Measurements from ENCODE around the gene VPS72. TPM values are rescaled to one million over a fixed set of nuclear protein-coding genes. Genes with fewer than 3 reads are reported as not detected.

Gene VPS72
- total and polyA plus RNA-seq, 5 donors from 2014 or later, result 41.8 to 101 (median 91.9) TPM

DNA sequence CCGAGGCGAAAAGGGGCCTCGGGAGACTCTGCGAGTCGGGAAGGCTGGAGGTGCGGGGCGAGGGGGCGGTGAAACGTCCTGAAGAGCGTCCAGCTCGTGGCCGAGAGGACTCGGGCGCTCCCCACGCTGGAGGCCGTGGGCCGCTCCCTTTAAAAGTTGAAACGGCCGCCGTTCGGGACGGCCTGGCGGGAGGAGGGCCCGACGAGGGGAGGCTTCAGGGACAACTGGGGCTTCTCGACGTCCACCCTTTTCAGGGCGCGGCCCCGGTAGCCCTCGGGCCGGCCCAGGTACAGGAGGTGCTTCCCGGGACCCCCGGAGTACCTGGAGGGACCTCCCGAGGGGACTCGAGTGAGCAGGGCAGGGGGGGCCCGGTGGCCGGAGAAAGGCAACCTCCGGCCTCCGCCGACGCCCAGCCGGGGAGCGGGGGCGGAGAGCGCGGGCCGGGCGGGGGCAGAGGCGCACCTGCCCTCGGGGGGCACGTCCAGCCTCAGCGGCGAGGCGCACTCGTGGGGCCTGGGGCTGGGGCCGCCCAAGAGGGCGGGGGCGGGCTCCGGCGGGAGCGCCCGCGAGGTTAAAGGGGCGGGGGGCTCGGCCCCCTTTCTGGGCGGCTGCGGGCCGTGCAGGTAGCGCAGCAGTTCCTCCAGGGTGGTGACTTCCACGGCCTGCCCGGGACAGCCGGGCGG lies 57.5 kb downstream of the VPS72 start:
- DNase-seq (no peak), ATAC-seq (ENCODE audit: low read depth in 2 of 2) (no peak)
- Mint-ChIP-seq H3K4me1 (peaks cover 0 to 13% (median 2%) of the 10 kb centered on the region in 4 donors), H3K9me3 (no peaks in the 10 kb centered on the region), H3K36me3 (peaks cover 10% of the 10 kb centered on the region), H3K27ac (no peak overlapping the region), H3K27me3 (no peaks in the 10 kb centered on the region), H3K4me3 (no peak overlapping the region)
- H3K27ac ChIP-seq (ENCODE audit: insufficient read depth, low read length, poor library complexity, severe bottlenecking), result no peak overlapping the region
- no peaks in the 10 kb centered on the region for H3K36me3 ChIP-seq (ENCODE audit: control insufficient read depth, insufficient read depth, low read length)
- no peak overlapping the region for H3K4me3 ChIP-seq (ENCODE audit: low read depth, low read length)
- no peaks in the 10 kb centered on the region for H3K9me3 ChIP-seq (ENCODE audit: control insufficient read depth in 2 of 2, low read length in 2 of 2)
- no peaks in the 10 kb centered on the region for H3K27me3 ChIP-seq (ENCODE audit: control insufficient read depth, insufficient read depth, low read length)
- peaks cover 11% of the 10 kb centered on the region for H3K4me1 ChIP-seq (ENCODE audit: control insufficient read depth, insufficient read depth, low read length, poor library complexity, severe bottlenecking)

DNA sequence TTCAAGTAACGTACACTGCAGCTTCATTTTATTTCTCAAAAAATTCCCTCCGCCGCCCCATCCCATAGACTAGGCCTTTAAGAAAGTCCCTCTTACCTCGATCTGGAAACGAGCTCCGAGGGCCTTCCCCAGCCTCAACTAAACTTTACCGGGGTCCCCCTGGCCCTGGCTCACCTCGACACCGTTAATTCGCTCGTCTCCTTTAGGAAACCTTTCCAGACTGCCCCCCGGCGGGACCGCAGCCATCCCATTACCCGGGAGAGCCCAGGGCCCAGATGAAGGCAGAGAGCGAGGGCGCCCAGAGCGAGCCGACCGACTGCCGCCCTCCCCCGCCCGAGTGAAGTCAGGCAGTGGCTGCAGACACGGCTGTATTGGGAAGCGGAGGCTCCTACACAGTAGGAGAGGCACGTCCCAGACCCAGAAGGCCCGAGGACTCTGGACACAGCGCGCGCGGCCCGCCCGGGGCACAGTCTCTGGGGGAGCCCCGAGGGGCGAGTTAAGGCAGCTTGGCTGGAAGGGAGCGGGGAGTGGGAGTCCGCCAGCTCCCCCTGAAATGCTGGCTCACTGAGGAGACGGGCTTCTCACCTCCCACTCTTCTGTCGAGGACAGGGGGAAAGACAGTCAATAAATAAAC lies 58.2 kb downstream of the VPS72 start:
- no peaks in the 10 kb centered on the region for H3K27me3 Mint-ChIP-seq
- H3K4me3 ChIP-seq (ENCODE audit: low read depth, low read length), result peak overlapping the region; percentile 55
- H3K27ac Mint-ChIP-seq, result peak overlapping the region in 2 of 3 donors; percentile 20 to 54
- H3K27me3 ChIP-seq (ENCODE audit: control insufficient read depth, insufficient read depth, low read length), result no peaks in the 10 kb centered on the region
- H3K27ac ChIP-seq (ENCODE audit: insufficient read depth, low read length, poor library complexity, severe bottlenecking), result no peak overlapping the region
- peaks cover 13% of the 10 kb centered on the region for H3K36me3 Mint-ChIP-seq
- peaks cover 0 to 13% (median 2%) of the 10 kb centered on the region in 4 donors for H3K4me1 Mint-ChIP-seq
- no peaks in the 10 kb centered on the region for H3K36me3 ChIP-seq (ENCODE audit: control insufficient read depth, insufficient read depth, low read length)
- ATAC-seq (ENCODE audit: low read depth in 2 of 2), result no peak
- no peaks in the 10 kb centered on the region for H3K9me3 ChIP-seq (ENCODE audit: control insufficient read depth in 2 of 2, low read length in 2 of 2)
- DNase-seq, result no peak
- H3K4me1 ChIP-seq (ENCODE audit: control insufficient read depth, insufficient read depth, low read length, poor library complexity, severe bottlenecking), result peaks cover 11% of the 10 kb centered on the region
- H3K9me3 Mint-ChIP-seq, result no peaks in the 10 kb centered on the region
- peak overlapping the region; percentile 78 to 92 (median 82) for H3K4me3 Mint-ChIP-seq

DNA sequence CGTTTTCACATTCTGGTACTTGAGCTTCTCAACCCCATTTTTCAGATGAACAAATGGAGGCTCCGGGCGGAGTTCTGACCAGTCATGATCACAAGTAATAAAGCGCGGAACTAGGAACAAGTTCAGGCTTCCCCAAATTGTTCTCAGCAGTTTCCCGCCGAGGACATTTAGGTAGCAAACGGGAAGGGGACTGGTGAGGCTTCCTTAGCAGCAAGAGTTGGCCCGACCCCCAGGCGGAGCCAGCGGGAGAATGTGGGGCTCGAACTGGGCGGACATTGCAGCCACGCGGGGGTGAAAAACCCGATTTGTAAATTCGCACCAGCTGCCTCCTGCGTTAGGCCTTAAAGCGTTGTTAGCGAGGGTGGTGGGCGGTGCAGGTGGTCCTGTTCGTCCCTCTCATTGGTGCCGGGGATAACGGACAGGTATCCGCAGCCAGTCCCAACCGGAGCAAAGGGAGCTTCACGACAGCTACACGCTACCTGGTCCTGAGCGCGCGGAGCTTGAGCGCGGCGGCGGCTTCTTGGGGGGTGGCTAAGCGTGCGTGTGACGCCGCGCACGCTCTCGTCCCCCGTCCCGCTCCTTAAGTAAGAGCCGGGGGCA lies 58.9 kb downstream of the VPS72 start:
- Histone ChIP-seq H3K27me3 (ENCODE audit: control insufficient read depth, insufficient read depth, low read length) (no peaks in the 10 kb centered on the region), H3K9me3 (ENCODE audit: control insufficient read depth in 2 of 2, low read length in 2 of 2) (no peaks in the 10 kb centered on the region), H3K4me3 (ENCODE audit: low read depth, low read length) (peak overlapping the region; percentile 55), H3K36me3 (ENCODE audit: control insufficient read depth, insufficient read depth, low read length) (no peaks in the 10 kb centered on the region), H3K4me1 (ENCODE audit: control insufficient read depth, insufficient read depth, low read length, poor library complexity, severe bottlenecking) (peaks cover 11% of the 10 kb centered on the region), H3K27ac (ENCODE audit: insufficient read depth, low read length, poor library complexity, severe bottlenecking) (no peak overlapping the region)
- ATAC-seq (ENCODE audit: low read depth in 2 of 2) (peak; percentile 96 to 99), DNase-seq (peak; percentile 58 to 91 (median 78))
- H3K9me3 Mint-ChIP-seq, result no peaks in the 10 kb centered on the region
- H3K36me3 Mint-ChIP-seq, result peaks cover 7% of the 10 kb centered on the region
- peak overlapping the region; percentile 78 to 92 (median 82) for H3K4me3 Mint-ChIP-seq
- peaks cover 0 to 13% (median 1%) of the 10 kb centered on the region in 4 donors for H3K4me1 Mint-ChIP-seq
- H3K27me3 Mint-ChIP-seq, result no peaks in the 10 kb centered on the region
- peak overlapping the region in 2 of 3 donors; percentile 51 to 54 for H3K27ac Mint-ChIP-seq

DNA sequence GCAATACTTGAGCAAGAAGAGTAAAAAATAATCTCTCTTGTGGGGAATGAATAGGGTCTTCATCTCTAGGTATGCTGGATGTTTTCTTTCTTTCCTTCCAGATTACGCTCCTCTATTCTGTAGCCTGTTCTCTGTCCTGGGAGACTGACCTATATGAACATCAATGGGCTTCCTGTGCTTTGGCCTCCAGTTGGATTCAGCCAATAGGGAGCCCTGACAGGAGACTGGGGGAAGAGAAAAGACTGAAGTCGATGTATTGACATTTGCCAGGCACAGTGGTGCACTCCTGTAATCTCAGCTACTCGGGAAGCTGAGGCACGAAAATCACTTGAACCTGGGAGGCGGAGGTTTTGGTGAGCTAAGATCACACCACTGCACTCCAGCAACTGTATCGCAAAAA lies 61.2 kb downstream of the VPS72 start:
- ATAC-seq (ENCODE audit: low read depth in 2 of 2), result no peak
- Histone ChIP-seq H3K4me3 (ENCODE audit: low read depth, low read length) (no peak overlapping the region), H3K36me3 (ENCODE audit: control insufficient read depth, insufficient read depth, low read length) (peaks cover 8% of the 10 kb centered on the region), H3K27me3 (ENCODE audit: control insufficient read depth, insufficient read depth, low read length) (no peaks in the 10 kb centered on the region), H3K4me1 (ENCODE audit: control insufficient read depth, insufficient read depth, low read length, poor library complexity, severe bottlenecking) (peaks cover 11% of the 10 kb centered on the region), H3K27ac (ENCODE audit: insufficient read depth, low read length, poor library complexity, severe bottlenecking) (no peak overlapping the region), H3K9me3 (ENCODE audit: control insufficient read depth in 2 of 2, low read length in 2 of 2) (no peaks in the 10 kb centered on the region)
- DNase-seq, result no peak
- Mint-ChIP-seq H3K4me1 (peaks cover 0 to 17% (median 4%) of the 10 kb centered on the region in 4 donors), H3K4me3 (no peak overlapping the region), H3K27me3 (no peaks in the 10 kb centered on the region), H3K36me3 (peaks cover 12% of the 10 kb centered on the region), H3K9me3 (no peaks in the 10 kb centered on the region), H3K27ac (no peak overlapping the region)

Other genes starting within 250 kb of the VPS72 start
- gene CERS2, start 215.4 kb downstream of the VPS72 start, total RNA-seq, result 99.1 TPM
- gene CERS2, start 215.4 kb downstream of the VPS72 start, polyA plus RNA-seq, result 100 to 1,000 TPM; 179 to 201 (median 189) TPM
- gene ANXA9, start 207.9 kb downstream of the VPS72 start, total RNA-seq, result not detected
- not detected for gene ANXA9, start 207.9 kb downstream of the VPS72 start, polyA plus RNA-seq
- 12.9 TPM for gene MINDY1, start 183.3 kb downstream of the VPS72 start, total RNA-seq
- gene MINDY1, start 183.3 kb downstream of the VPS72 start, polyA plus RNA-seq, result 1 to 10 TPM; 3.0 to 8.9 (median 5.1) TPM
- gene PRUNE1, start 181.7 kb downstream of the VPS72 start, total RNA-seq, result 18.0 TPM
- gene PRUNE1, start 181.7 kb downstream of the VPS72 start, polyA plus RNA-seq, result 10 to 100 TPM; 46.5 to 56.3 (median 52.3) TPM
- 0.94 TPM for gene BNIPL, start 153.6 kb downstream of the VPS72 start, total RNA-seq
- under 1 TPM; 0.07 to 0.43 (median 0.18) TPM for gene BNIPL, start 153.6 kb downstream of the VPS72 start, polyA plus RNA-seq
- gene C1orf56, start 142.4 kb downstream of the VPS72 start, total RNA-seq, result 0.67 TPM
- gene C1orf56, start 142.4 kb downstream of the VPS72 start, polyA plus RNA-seq, result 1 to 10 TPM; 3.5 to 4.8 (median 4.1) TPM
- gene CDC42SE1, start 130.6 kb downstream of the VPS72 start, total RNA-seq, result 496 TPM
- 100 to 1,000 TPM; 119 to 152 (median 140) TPM for gene CDC42SE1, start 130.6 kb downstream of the VPS72 start, polyA plus RNA-seq
- 3.9 TPM for gene MLLT11, start 129.8 kb downstream of the VPS72 start, total RNA-seq
- gene MLLT11, start 129.8 kb downstream of the VPS72 start, polyA plus RNA-seq, result 1 to 10 TPM; 3.1 to 4.4 (median 4.2) TPM
- 26.4 TPM for gene GABPB2, start 119.4 kb downstream of the VPS72 start, total RNA-seq
- gene GABPB2, start 119.4 kb downstream of the VPS72 start, polyA plus RNA-seq, result 1 to 10 TPM; 5.4 to 8.1 (median 6.0) TPM
- 7.2 TPM for gene SEMA6C, start 43.6 kb downstream of the VPS72 start, total RNA-seq
- under 1 TPM; 0.63 to 0.76 (median 0.73) TPM for gene SEMA6C, start 43.6 kb downstream of the VPS72 start, polyA plus RNA-seq
- 4.3 TPM for gene TNFAIP8L2, start 33.5 kb downstream of the VPS72 start, total RNA-seq
- gene TNFAIP8L2, start 33.5 kb downstream of the VPS72 start, polyA plus RNA-seq, result 10 to 100 TPM; 32.9 to 62.5 (median 47.2) TPM
- gene LYSMD1, start 24.3 kb downstream of the VPS72 start, total RNA-seq, result 0.54 TPM
- under 1 TPM in 3 of 4 donors, not detected in 1; 0.14 to 0.18 (median 0.14) TPM for gene LYSMD1, start 24.3 kb downstream of the VPS72 start, polyA plus RNA-seq
- gene SCNM1, start 24.1 kb downstream of the VPS72 start, total RNA-seq, result 51.0 TPM
- gene SCNM1, start 24.1 kb downstream of the VPS72 start, polyA plus RNA-seq, result 100 to 1,000 TPM in 1 of 4 donors, 10 to 100 TPM in 3; 74.3 to 104 (median 90.5) TPM
- gene TMOD4, start 14.2 kb downstream of the VPS72 start, total RNA-seq, result 3.3 TPM
- not detected for gene TMOD4, start 14.2 kb downstream of the VPS72 start, polyA plus RNA-seq
- 60.3 TPM for gene PIP5K1A, start 8.4 kb upstream of the VPS72 start, total RNA-seq
- 10 to 100 TPM; 12.0 to 17.5 (median 15.1) TPM for gene PIP5K1A, start 8.4 kb upstream of the VPS72 start, polyA plus RNA-seq
- gene PSMD4, start 64.5 kb upstream of the VPS72 start, total RNA-seq, result 91.6 TPM
- gene PSMD4, start 64.5 kb upstream of the VPS72 start, polyA plus RNA-seq, result 100 to 1,000 TPM; 242 to 392 (median 297) TPM
- gene ZNF687, start 92.1 kb upstream of the VPS72 start, total RNA-seq, result 31.9 TPM
- gene ZNF687, start 92.1 kb upstream of the VPS72 start, polyA plus RNA-seq, result 1 to 10 TPM in 3 of 4 donors, under 1 TPM in 1; 0.46 to 1.9 (median 1.4) TPM
- 73.5 TPM for gene PI4KB, start 137.2 kb upstream of the VPS72 start, total RNA-seq
- gene PI4KB, start 137.2 kb upstream of the VPS72 start, polyA plus RNA-seq, result 10 to 100 TPM; 48.4 to 57.4 (median 53.3) TPM
- gene RFX5, start 157.1 kb upstream of the VPS72 start, total RNA-seq, result 105 TPM
- gene RFX5, start 157.1 kb upstream of the VPS72 start, polyA plus RNA-seq, result 10 to 100 TPM; 28.8 to 35.9 (median 35.2) TPM
- not detected for gene SELENBP1, start 182.5 kb upstream of the VPS72 start, total RNA-seq
- not detected for gene SELENBP1, start 182.5 kb upstream of the VPS72 start, polyA plus RNA-seq
- 344 TPM for gene PSMB4, start 209.4 kb upstream of the VPS72 start, total RNA-seq
- gene PSMB4, start 209.4 kb upstream of the VPS72 start, polyA plus RNA-seq, result 10 to 100 TPM; 79.4 to 99.1 (median 91.0) TPM